ENCODE data around the gene MYH9.
"Not testable (repeated sequence)": the region's sequence is repeated elsewhere in the genome, so short reads cannot be mapped to it uniquely, and the experiment has no call there.

The MYH9 gene

DNA sequence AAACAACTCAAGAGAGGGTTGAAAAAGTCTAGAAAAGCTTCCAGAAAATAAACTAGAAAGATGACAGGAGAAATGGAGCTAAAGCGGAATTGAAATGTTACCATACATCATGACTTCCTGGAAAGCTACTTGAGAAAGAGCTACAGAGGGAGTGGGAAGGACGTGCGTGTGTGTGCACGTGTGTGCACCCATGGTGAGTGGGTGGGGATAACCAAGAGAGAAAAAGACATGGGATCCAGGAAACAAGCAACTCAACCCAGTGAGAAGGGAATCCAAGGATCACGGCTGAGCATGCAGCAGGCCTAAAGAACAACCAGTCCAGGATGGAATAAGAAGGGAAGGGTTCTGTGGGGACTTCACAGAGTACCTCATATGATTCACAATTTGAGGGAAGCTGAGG is 113.2 kb downstream of the MYH9 start:
- H3K4me3 ChIP-seq (replicated peaks; ENCODE audit: low read depth, low read length), result no peak overlapping the region
- DNase-seq (ENCODE audit: extremely low read depth, low read depth), result no peak
- no peak for TF ChIP-seq CTCF (IDR thresholded peaks at IDR 0.05; ENCODE audit: low read depth, low read length, missing control alignments)

DNA sequence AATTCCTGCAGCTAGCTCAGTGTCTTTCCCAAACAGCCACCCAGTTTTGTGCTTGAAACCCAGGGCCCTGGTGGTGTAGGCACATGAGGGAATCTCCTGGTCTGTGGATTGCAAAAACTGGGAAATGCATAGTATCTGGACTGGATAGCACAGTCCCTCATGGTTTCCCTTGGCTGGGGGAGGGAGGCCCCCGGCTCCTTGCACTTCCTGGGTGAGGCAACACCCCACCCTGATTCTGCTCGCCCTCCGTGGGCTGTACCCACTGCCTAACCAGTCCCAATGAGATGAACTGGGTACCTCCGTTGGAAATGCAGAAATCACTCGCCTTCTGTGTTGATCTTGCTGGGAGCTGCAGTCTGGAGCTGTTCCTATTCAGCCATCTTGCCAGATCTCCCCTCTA is 115.8 kb downstream of the MYH9 start:
- not testable (repeated sequence) for DNase-seq (ENCODE audit: extremely low read depth, low read depth); H3K4me3 ChIP-seq (replicated peaks; ENCODE audit: low read depth, low read length)

DNA sequence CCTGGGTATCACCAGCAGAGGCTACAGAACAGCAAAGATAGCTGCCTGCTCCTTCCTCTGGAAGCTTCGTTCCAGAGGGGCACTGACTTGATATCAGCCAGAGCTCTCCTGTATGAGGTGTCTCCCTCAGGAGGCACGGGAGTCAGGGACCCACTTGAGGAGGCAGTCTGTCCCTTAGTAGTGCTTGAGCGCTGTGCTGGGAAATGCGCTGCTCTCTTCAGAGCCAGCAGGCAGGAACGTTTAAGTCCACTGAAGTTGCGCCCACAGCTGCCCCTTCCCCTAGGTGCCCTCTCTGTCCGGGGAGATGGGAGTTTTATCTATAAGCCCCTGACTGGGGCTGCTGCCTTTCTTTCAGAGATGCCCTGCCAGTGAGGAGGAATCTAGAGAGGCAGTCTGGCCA is 116.5 kb downstream of the MYH9 start:
- not testable (repeated sequence) for DNase-seq (ENCODE audit: extremely low read depth, low read depth); H3K4me3 ChIP-seq (replicated peaks; ENCODE audit: low read depth, low read length)

- H3K4me3 ChIP-seq (replicated peaks; ENCODE audit: low read depth, low read length), result no peak overlapping the region
- no peak for DNase-seq (ENCODE audit: extremely low read depth, low read depth)
- no peak for TF ChIP-seq CTCF (IDR thresholded peaks at IDR 0.05; ENCODE audit: low read depth, low read length, missing control alignments)
Observed at GRCh38 chr22:36267896-36268485, 119.8 kb downstream of the MYH9 start.

GRCh38 chr22:36267058-36267457 is 120.7 kb downstream of the MYH9 start:
- DNase-seq (ENCODE audit: extremely low read depth, low read depth), result no peak
- no peak overlapping the region for H3K4me3 ChIP-seq (replicated peaks; ENCODE audit: low read depth, low read length)
- TF ChIP-seq CTCF (IDR thresholded peaks at IDR 0.05; ENCODE audit: low read depth, low read length, missing control alignments), result no peak

GRCh38 chr22:36263886-36264664 is 123.7 kb downstream of the MYH9 start:
- not testable (repeated sequence) for DNase-seq (ENCODE audit: extremely low read depth, low read depth); H3K4me3 ChIP-seq (replicated peaks; ENCODE audit: low read depth, low read length)

DNA sequence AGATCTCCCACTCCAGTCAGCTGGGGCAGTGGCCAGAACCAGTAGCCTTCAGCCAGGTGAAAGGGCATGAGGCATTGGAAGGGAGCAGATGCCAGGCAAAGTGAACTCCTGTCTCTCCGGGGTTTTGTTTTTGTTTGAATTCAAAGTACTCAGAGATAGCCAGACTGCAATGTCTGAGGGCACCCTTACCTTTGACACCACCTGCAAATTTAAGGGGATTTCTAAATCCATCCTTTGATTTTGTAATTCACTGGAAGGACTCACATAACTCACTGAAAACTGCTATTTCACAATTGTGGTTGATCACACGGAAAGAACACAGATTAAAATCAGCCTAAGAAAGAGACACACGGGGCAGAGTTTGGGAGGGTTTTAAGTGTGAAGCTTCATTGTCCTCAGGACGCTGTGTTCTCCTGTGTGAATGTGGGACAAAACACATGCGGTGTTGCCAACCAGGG is 124.5 kb downstream of the MYH9 start:
- DNase-seq (ENCODE audit: extremely low read depth, low read depth), result not testable (repeated sequence)

DNA sequence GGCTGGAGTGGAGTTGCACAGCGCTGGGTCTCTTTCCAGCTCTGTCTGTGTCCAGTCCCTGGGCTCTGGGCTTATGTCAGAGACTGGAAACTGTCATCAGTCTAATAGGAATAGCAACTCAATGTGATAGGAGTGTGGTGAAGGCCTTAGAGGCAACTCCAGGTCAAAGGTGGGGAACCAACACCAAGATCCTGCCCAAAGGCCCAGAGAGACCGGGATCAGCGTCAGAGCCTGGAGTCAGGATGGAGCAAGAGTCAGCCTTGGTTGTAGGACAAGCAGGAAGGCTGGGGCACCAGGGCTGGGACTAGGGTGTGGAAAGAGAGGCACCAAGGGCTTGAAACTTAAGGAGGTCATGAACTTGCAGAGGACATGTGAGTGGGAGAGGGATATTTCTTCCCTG is 125.5 kb downstream of the MYH9 start:
- DNase-seq (ENCODE audit: extremely low read depth, low read depth); H3K4me3 ChIP-seq (replicated peaks; ENCODE audit: low read depth, low read length): not testable (repeated sequence)

More for the DNA sequence above, 124.5 kb downstream of the MYH9 start:
- not testable (repeated sequence) for H3K4me3 ChIP-seq (replicated peaks; ENCODE audit: low read depth, low read length)

DNA sequence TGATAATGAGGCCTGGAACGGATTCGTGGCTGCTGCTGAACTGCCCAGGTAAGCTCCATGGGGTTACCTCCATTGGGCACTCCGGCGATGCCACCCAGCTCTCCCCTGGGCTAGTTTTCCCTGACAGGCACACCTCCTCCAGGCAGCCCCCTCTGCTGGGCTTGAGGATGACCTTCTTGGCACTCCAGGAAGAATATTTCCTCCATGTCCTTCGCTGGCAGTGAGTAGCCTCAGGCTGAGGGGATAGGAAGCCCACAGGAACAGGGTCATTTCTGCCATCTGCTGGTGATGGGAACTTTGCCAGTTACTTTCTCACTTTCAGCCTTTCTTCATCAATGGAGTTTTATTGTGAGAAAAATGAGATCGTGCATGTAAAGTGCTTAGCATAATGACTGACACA is 126.1 kb downstream of the MYH9 start:
- not testable (repeated sequence) for H3K4me3 ChIP-seq (replicated peaks; ENCODE audit: low read depth, low read length); DNase-seq (ENCODE audit: extremely low read depth, low read depth)

GRCh38 chr22:36259615-36260300 is 128.0 kb downstream of the MYH9 start:
- no peak overlapping the region for H3K4me3 ChIP-seq (replicated peaks; ENCODE audit: low read depth, low read length)
- no peak for TF ChIP-seq CTCF (IDR thresholded peaks at IDR 0.05; ENCODE audit: low read depth, low read length, missing control alignments)
- no peak for DNase-seq (ENCODE audit: extremely low read depth, low read depth)
